SK-N-SH (cell line): ENCODE measurements around the gene AKT3. TPM values are rescaled to one million over a fixed set of nuclear protein-coding genes. Genes with fewer than 3 reads are reported as not detected.

Experiments used
- CTCF ChIA-PET: fragments of 300-600, 350-600 bp; formaldehyde crosslinking; extraction: SDS; loops from one replicate; lab custom pipeline; 2021; lab: Yijun Ruan, JAX
- POLR2A ChIA-PET: fragments of 350-600 bp; sonication (Branson Sonifier 250); formaldehyde crosslinking; extraction: SDS; loops from one replicate; lab custom pipeline; 2020; ENCODE audit warnings: antibody characterized with exemption, inconsistent platforms; lab: Yijun Ruan, JAX
- DNase-seq: peaks from one replicate; pipeline ENCODE4 v3.0.0; 2012
- H2AFZ ChIP-seq: fragments of 200-600 bp; sonication (generic); 2 replicates; pipeline ENCODE4 v1.8.1; 2016; ENCODE audit warnings: antibody characterized with exemption, mild to moderate bottlenecking, low read depth
- H3F3A ChIP-seq: fragments of 200-600 bp; sonication (generic); replicated peaks from 2 replicates; pipeline ENCODE3; 2016; ENCODE audit warnings: antibody characterized with exemption, mild to moderate bottlenecking; ENCODE audit not compliant: insufficient read depth
- H3K27ac ChIP-seq, 2 experiments: fragments of 200-500 bp in 1 of 2; fragments of 200-600 bp in 1 of 2; sonication (Bioruptor generic) in 1 of 2; sonication (generic), shearing (Covaris generic) in 1 of 2; 2 replicates each; pipeline versions ENCODE4 v1.5.1 to v1.6.1; 2014 to 2016; ENCODE audit warnings: low read depth in 2 of 2, inconsistent platforms in 1 of 2, low read length in 1 of 2, mild to moderate bottlenecking in 1 of 2, mixed read lengths in 1 of 2
- H3K27me3 ChIP-seq: fragments of 200-600 bp; sonication (generic), shearing (Covaris generic); 2 replicates; pipeline ENCODE4 v1.6.1; 2016; ENCODE audit warnings: mixed run types; ENCODE audit not compliant: insufficient read depth
- H3K36me3 ChIP-seq, 2 experiments: fragments of 200-500 bp in 1 of 2; fragments of 200-600 bp in 1 of 2; sonication (Bioruptor generic) in 1 of 2; sonication (generic) in 1 of 2; replicated peaks in 1 of 2; 2 replicates each; pipeline versions ENCODE3 to v1.5.1; 2014 to 2016; ENCODE audit warnings: low read length in 1 of 2, mild to moderate bottlenecking in 1 of 2; ENCODE audit not compliant: insufficient read depth in 2 of 2, control insufficient read depth in 1 of 2
- H3K4me1 ChIP-seq, 2 experiments: fragments of 200-500 bp in 1 of 2; fragments of 200-600 bp in 1 of 2; sonication (Bioruptor generic) in 1 of 2; sonication (generic), shearing (Covaris generic) in 1 of 2; 2 replicates each; pipeline versions ENCODE4 v1.5.1 to v1.6.1; 2014 to 2016; ENCODE audit warnings: low read depth in 1 of 2, low read length in 1 of 2, mixed run types in 1 of 2; ENCODE audit not compliant: insufficient read depth in 2 of 2, control insufficient read depth in 1 of 2
- H3K4me2 ChIP-seq: fragments of 200-600 bp; sonication (generic), shearing (Covaris generic); 2 replicates; pipeline ENCODE4 v1.6.1; 2017; ENCODE audit warnings: mixed run types
- H3K4me3 ChIP-seq, 2 experiments: fragments of 200-500 bp in 1 of 2; fragments of 200-600 bp in 1 of 2; sonication (Bioruptor generic) in 1 of 2; sonication (generic), shearing (Covaris generic) in 1 of 2; 2 replicates each; pipeline versions ENCODE4 v1.5.1 to v1.8.1; 2014 to 2016; ENCODE audit warnings: low read depth in 2 of 2, inconsistent platforms in 1 of 2, low read length in 1 of 2, mild to moderate bottlenecking in 1 of 2, mixed read lengths in 1 of 2, moderate library complexity in 1 of 2
- H3K79me2 ChIP-seq: fragments of 200-600 bp; sonication (generic); 2 replicates; pipeline ENCODE4 v1.8.1; 2017; ENCODE audit warnings: mild to moderate bottlenecking; ENCODE audit not compliant: insufficient read depth
- H3K9ac ChIP-seq: fragments of 200-600 bp; sonication (generic); 2 replicates; pipeline ENCODE4 v1.6.1; 2017; ENCODE audit warnings: mixed run types
- H3K9me2 ChIP-seq: fragments of 200-600 bp; sonication (generic); 2 replicates; pipeline ENCODE4 v1.6.1; 2017; ENCODE audit warnings: mixed run types
- H3K9me3 ChIP-seq: fragments of 200-600 bp; sonication (generic); 2 replicates; pipeline ENCODE4 v1.6.1; 2017; ENCODE audit warnings: mixed run types, mild to moderate bottlenecking, moderate library complexity
- H4K20me1 ChIP-seq: fragments of 200-600 bp; sonication (generic); 2 replicates; pipeline ENCODE4 v1.6.1; 2017; ENCODE audit warnings: mild to moderate bottlenecking, mixed run types; ENCODE audit not compliant: insufficient read depth
- CHD2 ChIP-seq: fragments of 150-350 bp; IDR thresholded peaks from 2 replicates; pipeline ENCODE4 v1.6.1; 2018; ENCODE audit warnings: low read length; ENCODE audit not compliant: partially characterized antibody
- ELF1 ChIP-seq: IDR thresholded peaks from 2 replicates; pipeline ENCODE4 v1.4.0; 2012
- EP300 ChIP-seq, 2 experiments: IDR thresholded peaks; 2 replicates each; pipeline versions ENCODE4 v1.4.0 to v1.6.1; 2012; ENCODE audit warnings: borderline replicate concordance in 1 of 2, low read depth in 1 of 2, low read length in 1 of 2
- FOXJ3 ChIP-seq: sonication (generic); formaldehyde crosslinking; IDR thresholded peaks from 2 replicates; pipeline ENCODE4 v1.5.1; 2020; ENCODE audit warnings: mild to moderate bottlenecking, missing genetic modification reagents
- FOXM1 ChIP-seq: IDR thresholded peaks from 2 replicates; pipeline ENCODE4 v1.4.0; 2012; ENCODE audit warnings: low read depth, mild to moderate bottlenecking
- GATA2 ChIP-seq: sonication (generic); formaldehyde crosslinking; IDR thresholded peaks from 2 replicates; pipeline ENCODE4 v1.5.0; 2020; ENCODE audit warnings: mild to moderate bottlenecking, missing genetic modification reagents
- MAX ChIP-seq: IDR thresholded peaks from 2 replicates; pipeline ENCODE4 v1.4.0; 2012; ENCODE audit warnings: low read depth
- MEF2A ChIP-seq: IDR thresholded peaks from 2 replicates; pipeline ENCODE4 v1.4.0; 2012; ENCODE audit warnings: low read depth, borderline replicate concordance
- MXI1 ChIP-seq: IDR thresholded peaks from 2 replicates; pipeline ENCODE4 v1.6.1; 2012; ENCODE audit warnings: mild to moderate bottlenecking, low read depth, low read length, improper control_type of control experiment
- NRF1 ChIP-seq: IDR thresholded peaks from 2 replicates; pipeline ENCODE4 v1.6.1; 2012; ENCODE audit warnings: low read depth, mild to moderate bottlenecking, low read length
- POLR2AphosphoS5 ChIP-seq: IDR thresholded peaks from 2 replicates; pipeline ENCODE4 v1.6.1; 2012; ENCODE audit warnings: low read depth, low read length
- RXRA ChIP-seq: IDR thresholded peaks from 2 replicates; pipeline ENCODE4 v1.4.0; 2012; ENCODE audit warnings: low read depth, mild to moderate bottlenecking, borderline replicate concordance
- TAF1 ChIP-seq: IDR thresholded peaks from 2 replicates; pipeline ENCODE4 v1.6.1; 2012; ENCODE audit warnings: low read depth, mild to moderate bottlenecking, low read length, moderate library complexity, borderline replicate concordance
- WGBS: methylation state at CpG from one replicate; pipeline ENCODE4 v1.1.6; 2017; ENCODE audit warnings: low lambda C conversion rate; 5-methylcytosine and 5-hydroxymethylcytosine counted together
- polyA plus RNA-seq, 3 experiments: library from polyadenylated mRNA; depleted of rRNA; stranded (reverse); fragments of >200 nt; gene quantifications; 2 replicates each; pipeline ENCODE4 v1.2.3, GENCODE V29; 2012
- TF ChIP-seq, protein P1 (sequence below): IDR thresholded peaks from 2 replicates; pipeline ENCODE4 v1.4.0; 2012; ENCODE audit warnings: low read depth, borderline replicate concordance
- TF ChIP-seq, protein P2 (sequence below): IDR thresholded peaks from 2 replicates; pipeline ENCODE4 v1.6.1; 2012; ENCODE audit warnings: mild to moderate bottlenecking, low read depth, low read length, moderate library complexity
- TF ChIP-seq, protein P3 (sequence below): IDR thresholded peaks from 2 replicates; pipeline ENCODE4 v1.4.0; 2012; ENCODE audit warnings: low read depth, borderline replicate concordance

Gene AKT3
- polyA plus RNA-seq, 1 of the 3 experiments (the other 2 are of a cell fraction) = 12.7 TPM

GRCh38 chr1:243851257-243851756 is 1.3 kb upstream of the AKT3 start:
- no peak for TF ChIP-seq NRF1
- peak; percentile 79; the same call in 1 of the 2 replicates for TF ChIP-seq MXI1
- 0 out of 2 replicates have a peak, but pooled peaks have one; percentile 7 for TF ChIP-seq FOXJ3 (CRISPR knock-in tag)
- TF ChIP-seq POLR2AphosphoS5 = 0 out of 2 replicates have a peak, but pooled peaks have one; percentile 0
- TF ChIP-seq ELF1 = no peak
- POLR2A ChIA-PET = no interaction called here
- Histone ChIP-seq H3K4me1 (peaks cover 0 to 10% of the 10 kb centered on the region in 2 experiments; a peak in 2 of 4 replicates), H3K9me3 (no peaks in the 10 kb centered on the region), H3K9me2 (no peaks in the 10 kb centered on the region), H4K20me1 (peaks cover 22% of the 10 kb centered on the region), H3K79me2 (peaks cover 51% of the 10 kb centered on the region), H3K27me3 (no peaks in the 10 kb centered on the region), H3F3A (peaks cover 33% of the 10 kb centered on the region), H3K36me3 (no peaks in the 10 kb centered on the region), H3K4me2 (peak overlapping the region; percentile 90), H3K9ac (peak overlapping the region; percentile 96), H3K4me3 (peak overlapping the region; percentile 85 to 87), H2AFZ (peak overlapping the region; percentile 87), H3K27ac (peak overlapping the region; percentile 95)
- WGBS = 8% methylated on average over 12 of the region's 12 CpGs
- DNase-seq = no peak
- CTCF ChIA-PET = no interaction called here

DNA sequence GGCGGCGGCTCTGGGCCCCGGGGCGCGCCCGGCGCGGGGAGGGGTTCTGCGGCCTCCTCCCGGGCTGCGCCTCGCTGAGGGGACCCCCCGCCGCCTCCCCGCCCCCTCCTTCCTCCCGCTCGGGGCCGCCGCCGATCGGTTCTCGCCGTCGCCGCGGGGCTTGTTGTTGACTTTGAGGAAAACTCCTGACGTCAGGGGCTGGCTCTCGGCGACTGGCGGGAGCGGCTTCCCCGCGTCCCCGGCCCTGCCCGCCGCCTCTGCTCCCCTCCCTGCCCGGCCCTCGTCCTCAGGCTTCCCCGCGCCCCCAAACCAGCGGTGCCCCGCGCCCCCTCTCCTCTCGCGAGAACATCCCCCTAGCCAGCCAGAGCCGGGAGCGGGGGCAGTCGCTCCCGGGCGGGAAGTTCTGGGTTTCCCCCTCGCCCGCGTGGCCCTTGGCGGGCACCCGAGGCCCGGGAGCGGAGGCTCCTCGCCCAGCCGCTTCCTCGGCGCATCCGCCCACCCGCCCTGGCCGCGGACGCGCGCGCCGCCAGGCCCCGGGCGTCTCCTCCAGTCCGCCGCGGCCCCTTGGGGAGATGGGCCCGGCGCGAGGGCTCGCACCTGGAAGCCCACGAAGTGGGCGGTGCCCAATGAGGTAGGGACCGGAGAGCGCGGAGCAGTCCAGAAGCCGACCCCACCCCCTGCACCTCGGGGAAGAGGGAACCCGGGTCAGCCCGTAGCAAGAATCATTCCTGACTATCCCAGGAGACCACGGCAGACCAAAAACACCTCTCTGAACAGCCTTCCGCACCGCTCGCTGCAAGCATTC is 611 bp upstream of the AKT3 start:
- Histone ChIP-seq H3F3A (peaks cover 33% of the 10 kb centered on the region), H3K79me2 (peaks cover 58% of the 10 kb centered on the region), H3K27me3 (no peaks in the 10 kb centered on the region), H3K4me2 (peak overlapping the region; percentile 90), H3K9me2 (no peaks in the 10 kb centered on the region), H3K4me1 (peaks cover 0 to 10% of the 10 kb centered on the region in 2 experiments; a peak in 2 of 4 replicates), H3K4me3 (peak overlapping the region; percentile 85 to 87), H3K36me3 (no peaks in the 10 kb centered on the region), H3K9ac (peak overlapping the region; percentile 96), H3K9me3 (no peaks in the 10 kb centered on the region), H3K27ac (peak overlapping the region; percentile 95), H2AFZ (peak overlapping the region; percentile 87), H4K20me1 (peaks cover 26% of the 10 kb centered on the region)
- TF ChIP-seq, protein P1, sequence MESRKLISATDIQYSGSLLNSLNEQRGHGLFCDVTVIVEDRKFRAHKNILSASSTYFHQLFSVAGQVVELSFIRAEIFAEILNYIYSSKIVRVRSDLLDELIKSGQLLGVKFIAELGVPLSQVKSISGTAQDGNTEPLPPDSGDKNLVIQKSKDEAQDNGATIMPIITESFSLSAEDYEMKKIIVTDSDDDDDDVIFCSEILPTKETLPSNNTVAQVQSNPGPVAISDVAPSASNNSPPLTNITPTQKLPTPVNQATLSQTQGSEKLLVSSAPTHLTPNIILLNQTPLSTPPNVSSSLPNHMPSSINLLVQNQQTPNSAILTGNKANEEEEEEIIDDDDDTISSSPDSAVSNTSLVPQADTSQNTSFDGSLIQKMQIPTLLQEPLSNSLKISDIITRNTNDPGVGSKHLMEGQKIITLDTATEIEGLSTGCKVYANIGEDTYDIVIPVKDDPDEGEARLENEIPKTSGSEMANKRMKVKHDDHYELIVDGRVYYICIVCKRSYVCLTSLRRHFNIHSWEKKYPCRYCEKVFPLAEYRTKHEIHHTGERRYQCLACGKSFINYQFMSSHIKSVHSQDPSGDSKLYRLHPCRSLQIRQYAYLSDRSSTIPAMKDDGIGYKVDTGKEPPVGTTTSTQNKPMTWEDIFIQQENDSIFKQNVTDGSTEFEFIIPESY = peak; percentile 95
- TF ChIP-seq, protein P2, sequence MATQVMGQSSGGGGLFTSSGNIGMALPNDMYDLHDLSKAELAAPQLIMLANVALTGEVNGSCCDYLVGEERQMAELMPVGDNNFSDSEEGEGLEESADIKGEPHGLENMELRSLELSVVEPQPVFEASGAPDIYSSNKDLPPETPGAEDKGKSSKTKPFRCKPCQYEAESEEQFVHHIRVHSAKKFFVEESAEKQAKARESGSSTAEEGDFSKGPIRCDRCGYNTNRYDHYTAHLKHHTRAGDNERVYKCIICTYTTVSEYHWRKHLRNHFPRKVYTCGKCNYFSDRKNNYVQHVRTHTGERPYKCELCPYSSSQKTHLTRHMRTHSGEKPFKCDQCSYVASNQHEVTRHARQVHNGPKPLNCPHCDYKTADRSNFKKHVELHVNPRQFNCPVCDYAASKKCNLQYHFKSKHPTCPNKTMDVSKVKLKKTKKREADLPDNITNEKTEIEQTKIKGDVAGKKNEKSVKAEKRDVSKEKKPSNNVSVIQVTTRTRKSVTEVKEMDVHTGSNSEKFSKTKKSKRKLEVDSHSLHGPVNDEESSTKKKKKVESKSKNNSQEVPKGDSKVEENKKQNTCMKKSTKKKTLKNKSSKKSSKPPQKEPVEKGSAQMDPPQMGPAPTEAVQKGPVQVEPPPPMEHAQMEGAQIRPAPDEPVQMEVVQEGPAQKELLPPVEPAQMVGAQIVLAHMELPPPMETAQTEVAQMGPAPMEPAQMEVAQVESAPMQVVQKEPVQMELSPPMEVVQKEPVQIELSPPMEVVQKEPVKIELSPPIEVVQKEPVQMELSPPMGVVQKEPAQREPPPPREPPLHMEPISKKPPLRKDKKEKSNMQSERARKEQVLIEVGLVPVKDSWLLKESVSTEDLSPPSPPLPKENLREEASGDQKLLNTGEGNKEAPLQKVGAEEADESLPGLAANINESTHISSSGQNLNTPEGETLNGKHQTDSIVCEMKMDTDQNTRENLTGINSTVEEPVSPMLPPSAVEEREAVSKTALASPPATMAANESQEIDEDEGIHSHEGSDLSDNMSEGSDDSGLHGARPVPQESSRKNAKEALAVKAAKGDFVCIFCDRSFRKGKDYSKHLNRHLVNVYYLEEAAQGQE = peak; percentile 31
- 0 out of 2 replicates have a peak, but pooled peaks have one; percentile 2 for TF ChIP-seq FOXJ3 (CRISPR knock-in tag)
- no peak for TF ChIP-seq ELF1
- no peak for TF ChIP-seq FOXM1
- TF ChIP-seq TAF1 = peak; percentile 49; the same call in 1 of the 2 replicates
- TF ChIP-seq GATA2 (CRISPR knock-in tag) = no peak
- TF ChIP-seq MAX = peak; percentile 85
- peak; percentile 98 for TF ChIP-seq CHD2
- TF ChIP-seq NRF1 = no peak
- TF ChIP-seq RXRA = peak; percentile 35; the same call in 1 of the 2 replicates
- no peak for TF ChIP-seq MEF2A
- TF ChIP-seq EP300 (IDR thresholded peaks at IDR 0.05; ENCODE audit: borderline replicate concordance in 1 of 2, low read depth in 1 of 2, low read length in 1 of 2) = 0 out of 4 replicates have a peak, but pooled peaks of 1 of the 2 experiments have one; percentile 1
- TF ChIP-seq, protein P3, sequence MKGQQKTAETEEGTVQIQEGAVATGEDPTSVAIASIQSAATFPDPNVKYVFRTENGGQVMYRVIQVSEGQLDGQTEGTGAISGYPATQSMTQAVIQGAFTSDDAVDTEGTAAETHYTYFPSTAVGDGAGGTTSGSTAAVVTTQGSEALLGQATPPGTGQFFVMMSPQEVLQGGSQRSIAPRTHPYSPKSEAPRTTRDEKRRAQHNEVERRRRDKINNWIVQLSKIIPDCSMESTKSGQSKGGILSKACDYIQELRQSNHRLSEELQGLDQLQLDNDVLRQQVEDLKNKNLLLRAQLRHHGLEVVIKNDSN = no peak
- peak; percentile 14; the same call in 1 of the 2 replicates for TF ChIP-seq POLR2AphosphoS5
- ChIA-PET CTCF (no interaction called here), POLR2A (no interaction called here)
- peak; percentile 91 for DNase-seq
- 0% methylated on average over 7 of the region's 92 CpGs for WGBS
